ENCODE results near the gene JPH3. TPM values are rescaled to one million over a fixed set of nuclear protein-coding genes. Genes with fewer than 3 reads are reported as not detected.

JPH3 gene
- total RNA-seq, 4 donors from 2014 or later: not detected

DNA sequence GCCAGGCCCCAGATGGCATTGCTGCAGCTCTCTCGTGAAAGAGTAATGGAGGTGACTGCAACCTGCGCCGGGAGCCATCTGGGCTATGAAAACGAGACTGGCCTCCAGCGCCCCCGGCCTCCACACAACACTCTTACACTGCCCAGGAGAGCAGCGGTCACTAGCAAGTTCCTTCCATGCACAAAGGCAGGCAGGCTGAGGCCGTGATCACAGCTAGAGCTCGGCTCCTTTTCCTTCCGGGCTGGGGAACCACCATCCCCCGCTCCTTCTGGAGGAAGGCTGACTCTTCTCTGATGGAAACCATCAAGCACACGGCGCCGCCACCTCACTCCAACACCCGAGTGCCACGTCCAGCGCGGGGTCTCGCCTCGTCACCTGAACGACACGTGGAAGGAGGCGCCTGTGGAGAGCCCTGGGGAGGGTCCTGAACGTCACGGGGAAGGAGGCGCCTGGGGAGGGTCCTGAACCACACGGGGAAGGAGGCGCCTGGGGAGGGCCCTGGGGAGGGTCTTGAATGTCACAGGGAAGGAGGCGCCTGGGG is 101.6 kb downstream of the JPH3 start:
- in situ Hi-C loops (cut with MboI; ENCODE audit: low sequenced_read_pairs in 4 of 4) (no loop called here), intact Hi-C loops (cut with DNase I; ENCODE audit: low total_unique reads) (no loop called here)
- peaks cover 0 to 20% of the 10 kb centered on the region in 2 donors for H3K36me3 ChIP-seq
- TF ChIP-seq POLR2A (IDR thresholded peaks at IDR 0.05): no peak
- TF ChIP-seq, protein P1, sequence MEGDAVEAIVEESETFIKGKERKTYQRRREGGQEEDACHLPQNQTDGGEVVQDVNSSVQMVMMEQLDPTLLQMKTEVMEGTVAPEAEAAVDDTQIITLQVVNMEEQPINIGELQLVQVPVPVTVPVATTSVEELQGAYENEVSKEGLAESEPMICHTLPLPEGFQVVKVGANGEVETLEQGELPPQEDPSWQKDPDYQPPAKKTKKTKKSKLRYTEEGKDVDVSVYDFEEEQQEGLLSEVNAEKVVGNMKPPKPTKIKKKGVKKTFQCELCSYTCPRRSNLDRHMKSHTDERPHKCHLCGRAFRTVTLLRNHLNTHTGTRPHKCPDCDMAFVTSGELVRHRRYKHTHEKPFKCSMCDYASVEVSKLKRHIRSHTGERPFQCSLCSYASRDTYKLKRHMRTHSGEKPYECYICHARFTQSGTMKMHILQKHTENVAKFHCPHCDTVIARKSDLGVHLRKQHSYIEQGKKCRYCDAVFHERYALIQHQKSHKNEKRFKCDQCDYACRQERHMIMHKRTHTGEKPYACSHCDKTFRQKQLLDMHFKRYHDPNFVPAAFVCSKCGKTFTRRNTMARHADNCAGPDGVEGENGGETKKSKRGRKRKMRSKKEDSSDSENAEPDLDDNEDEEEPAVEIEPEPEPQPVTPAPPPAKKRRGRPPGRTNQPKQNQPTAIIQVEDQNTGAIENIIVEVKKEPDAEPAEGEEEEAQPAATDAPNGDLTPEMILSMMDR (IDR thresholded peaks at IDR 0.05 in 4 of 5, conservative IDR thresholded peaks at IDR 0.05 in 1 of 5): no peak
- H3K9me3 ChIP-seq: no peaks in the 10 kb centered on the region
- H3K27me3 ChIP-seq: no peaks in the 10 kb centered on the region
- no peak overlapping the region for H3K4me3 ChIP-seq
- H3K27ac ChIP-seq: no peak overlapping the region
- no peak for ATAC-seq
- DNase-seq: no peak
- no peaks in the 10 kb centered on the region for H3K4me1 ChIP-seq

DNA sequence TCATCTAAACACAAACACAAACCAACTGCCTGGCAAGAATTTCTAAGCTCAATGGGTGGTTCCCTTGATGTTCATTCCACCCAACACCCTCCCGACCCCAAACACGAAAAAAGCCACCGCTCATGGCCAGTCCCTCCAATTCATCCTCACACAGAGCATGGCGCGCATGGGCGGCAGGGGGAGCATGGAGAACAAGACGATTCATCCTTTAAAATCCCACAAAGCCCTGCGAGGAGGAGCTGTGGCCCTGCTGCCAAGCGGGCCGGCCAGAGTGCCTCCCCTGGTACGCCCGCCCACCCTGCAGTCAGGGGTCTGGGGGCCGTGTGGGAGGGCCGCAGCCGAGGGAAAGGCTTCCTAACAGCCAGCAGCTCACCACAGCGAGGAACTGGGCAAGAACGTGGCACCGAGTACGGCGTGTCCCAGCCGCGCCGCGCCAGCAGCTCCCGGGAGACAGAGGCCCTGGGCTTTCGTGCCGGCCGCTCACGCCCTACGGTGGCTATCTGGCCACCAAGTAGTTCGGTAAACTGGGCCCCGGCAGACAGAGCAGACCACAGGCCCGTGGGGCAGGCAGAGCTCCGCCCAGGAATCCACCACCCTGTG is 102.5 kb downstream of the JPH3 start:
- Histone ChIP-seq H3K9me3 (no peaks in the 10 kb centered on the region), H3K4me3 (no peak overlapping the region), H3K4me1 (no peaks in the 10 kb centered on the region), H3K36me3 (peaks cover 0 to 30% of the 10 kb centered on the region in 2 donors), H3K27ac (no peak overlapping the region), H3K27me3 (no peaks in the 10 kb centered on the region)
- in situ Hi-C loops (cut with MboI; ENCODE audit: low sequenced_read_pairs in 4 of 4) (no loop called here), intact Hi-C loops (cut with DNase I; ENCODE audit: low total_unique reads) (no loop called here)
- ATAC-seq: no peak
- no peak for TF ChIP-seq POLR2A (IDR thresholded peaks at IDR 0.05)
- TF ChIP-seq, protein P1 (IDR thresholded peaks at IDR 0.05 in 4 of 5, conservative IDR thresholded peaks at IDR 0.05 in 1 of 5): no peak
- DNase-seq: no peak

DNA sequence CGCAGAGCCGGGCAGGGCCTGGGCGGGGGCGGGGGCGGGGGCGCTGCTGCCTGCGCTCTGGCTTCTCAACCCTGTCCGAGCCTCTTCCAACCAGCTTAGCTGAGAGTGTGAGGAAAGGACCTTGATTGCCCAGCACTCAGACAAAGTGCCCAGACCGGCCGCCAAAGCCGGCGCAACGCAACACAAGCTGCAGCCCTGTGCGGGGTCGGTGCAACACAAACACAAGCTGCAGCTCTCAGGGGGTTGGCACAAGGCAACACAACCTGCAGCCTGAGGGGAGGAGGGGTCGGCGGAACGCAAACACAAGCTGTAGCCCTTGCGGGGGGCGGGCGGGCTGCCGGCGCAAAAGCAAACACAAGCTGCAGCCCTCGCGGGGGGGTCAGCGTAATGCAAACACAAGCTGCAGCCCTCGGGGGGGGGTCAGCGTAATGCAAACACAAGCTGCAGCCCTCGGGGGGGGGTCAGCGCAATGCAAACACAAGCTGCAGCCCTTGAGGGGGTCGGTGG is 103.5 kb downstream of the JPH3 start:
- intact Hi-C loops (cut with DNase I; ENCODE audit: low total_unique reads): no loop called here
- Histone ChIP-seq H3K27ac (no peak overlapping the region), H3K36me3 (peaks cover 0 to 38% of the 10 kb centered on the region in 2 donors), H3K4me3 (no peak overlapping the region), H3K27me3 (no peaks in the 10 kb centered on the region), H3K9me3 (no peaks in the 10 kb centered on the region), H3K4me1 (no peaks in the 10 kb centered on the region)
- ATAC-seq (no peak), DNase-seq (no peak)
- in situ Hi-C loops (cut with MboI; ENCODE audit: low sequenced_read_pairs in 4 of 4): no loop called here
- TF ChIP-seq POLR2A (IDR thresholded peaks at IDR 0.05): no peak
- TF ChIP-seq, protein P1 (IDR thresholded peaks at IDR 0.05 in 4 of 5, conservative IDR thresholded peaks at IDR 0.05 in 1 of 5): no peak

GRCh38 chr16:87706278-87707000 is 104.1 kb downstream of the JPH3 start:
- H3K27ac ChIP-seq: no peak overlapping the region
- H3K9me3 ChIP-seq: no peaks in the 10 kb centered on the region
- ATAC-seq (no peak), DNase-seq (no peak)
- H3K36me3 ChIP-seq: peaks cover 0 to 44% of the 10 kb centered on the region in 2 donors
- no peaks in the 10 kb centered on the region for H3K27me3 ChIP-seq
- in situ Hi-C loops (cut with MboI; ENCODE audit: low sequenced_read_pairs in 4 of 4): no loop called here
- TF ChIP-seq, protein P1 (IDR thresholded peaks at IDR 0.05 in 4 of 5, conservative IDR thresholded peaks at IDR 0.05 in 1 of 5): no peak
- no peak for TF ChIP-seq POLR2A (IDR thresholded peaks at IDR 0.05)
- intact Hi-C loops (cut with DNase I; ENCODE audit: low total_unique reads): no loop called here
- no peak overlapping the region for H3K4me3 ChIP-seq
- no peaks in the 10 kb centered on the region for H3K4me1 ChIP-seq
